ENCODE results near the gene ATRIP. TPM values are rescaled to one million over a fixed set of nuclear protein-coding genes. Genes with fewer than 3 reads are reported as not detected.

The ATRIP gene
- total RNA-seq, 1 experiment from 2014 or later, result 11.9 TPM

DNA sequence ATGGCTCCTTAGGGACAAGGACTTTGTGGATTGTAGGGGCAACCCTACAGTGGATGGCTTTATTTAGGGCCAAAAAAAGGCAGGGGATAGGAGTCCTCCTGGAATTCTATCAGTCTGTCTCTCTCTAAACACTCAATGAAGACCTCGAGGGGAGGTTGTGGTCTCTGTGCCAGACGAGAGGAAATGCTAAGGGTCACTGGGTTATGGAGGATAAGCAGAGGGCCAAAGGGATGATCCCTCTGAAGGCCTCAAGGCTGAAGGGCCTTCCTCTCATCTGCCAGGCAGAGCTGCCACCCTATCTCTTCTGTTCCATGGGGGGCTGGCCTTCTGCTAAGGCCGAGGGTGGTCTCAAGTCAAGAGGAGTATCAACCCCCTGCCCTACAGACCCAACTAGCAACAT lies 43.6 kb upstream of the ATRIP start:
- Histone ChIP-seq H3K27me3 (ENCODE audit: control insufficient read depth, insufficient read depth, low read length) (no peaks in the 10 kb centered on the region), H3K36me3 (ENCODE audit: control insufficient read depth, insufficient read depth, low read length) (no peaks in the 10 kb centered on the region), H3K9me3 (ENCODE audit: control insufficient read depth, insufficient read depth, low read depth, low read length) (no peaks in the 10 kb centered on the region), H3K4me1 (ENCODE audit: control insufficient read depth, insufficient read depth, low read length) (no peaks in the 10 kb centered on the region), H3K4me3 (ENCODE audit: low read depth in 2 of 2, low read length in 2 of 2) (no peak overlapping the region), H3K27ac (ENCODE audit: low read length) (no peak overlapping the region)
- no peak for DNase-seq (ENCODE audit: low read depth, low spot score)
- ChIA-PET CTCF (interaction anchor here (1.1 to 5.2 kb wide), 2 partner anchors 30 to 33 kb away, joined by 3 to 98 read pairs; no protein-coding TSS in a partner anchor), POLR2A (interaction anchor here (0.7 kb wide), 1 partner anchor 31 kb away, joined by 3 read pairs; no protein-coding TSS in a partner anchor)
- intact Hi-C loops (cut with micrococcal nuclease; ENCODE audit: unreplicated experiment) (loop anchor here (5.0 kb wide), 1 partner anchor 34 kb away; no protein-coding TSS in a partner anchor), in situ Hi-C loops (cut with HindIII; ENCODE audit: low pct_unique_long_range_greater_than_20kb, low sequenced_read_pairs) (no loop called here)
- BruUV-seq (replicated peaks), result no TSS peak
- ATAC-seq, result no peak
- TF ChIP-seq CTCF (IDR thresholded peaks at IDR 0.05) (no peak), POLR2AphosphoS5 (IDR thresholded peaks at IDR 0.05; ENCODE audit: low read depth, low read length) (no peak), SIN3A (IDR thresholded peaks at IDR 0.05; ENCODE audit: borderline replicate concordance, insufficient read depth, low read depth, low read length) (no peak), TCF7L2 (IDR thresholded peaks at IDR 0.05; ENCODE audit: low read depth, low read length) (no peak)
- TF ChIP-seq, protein P1, sequence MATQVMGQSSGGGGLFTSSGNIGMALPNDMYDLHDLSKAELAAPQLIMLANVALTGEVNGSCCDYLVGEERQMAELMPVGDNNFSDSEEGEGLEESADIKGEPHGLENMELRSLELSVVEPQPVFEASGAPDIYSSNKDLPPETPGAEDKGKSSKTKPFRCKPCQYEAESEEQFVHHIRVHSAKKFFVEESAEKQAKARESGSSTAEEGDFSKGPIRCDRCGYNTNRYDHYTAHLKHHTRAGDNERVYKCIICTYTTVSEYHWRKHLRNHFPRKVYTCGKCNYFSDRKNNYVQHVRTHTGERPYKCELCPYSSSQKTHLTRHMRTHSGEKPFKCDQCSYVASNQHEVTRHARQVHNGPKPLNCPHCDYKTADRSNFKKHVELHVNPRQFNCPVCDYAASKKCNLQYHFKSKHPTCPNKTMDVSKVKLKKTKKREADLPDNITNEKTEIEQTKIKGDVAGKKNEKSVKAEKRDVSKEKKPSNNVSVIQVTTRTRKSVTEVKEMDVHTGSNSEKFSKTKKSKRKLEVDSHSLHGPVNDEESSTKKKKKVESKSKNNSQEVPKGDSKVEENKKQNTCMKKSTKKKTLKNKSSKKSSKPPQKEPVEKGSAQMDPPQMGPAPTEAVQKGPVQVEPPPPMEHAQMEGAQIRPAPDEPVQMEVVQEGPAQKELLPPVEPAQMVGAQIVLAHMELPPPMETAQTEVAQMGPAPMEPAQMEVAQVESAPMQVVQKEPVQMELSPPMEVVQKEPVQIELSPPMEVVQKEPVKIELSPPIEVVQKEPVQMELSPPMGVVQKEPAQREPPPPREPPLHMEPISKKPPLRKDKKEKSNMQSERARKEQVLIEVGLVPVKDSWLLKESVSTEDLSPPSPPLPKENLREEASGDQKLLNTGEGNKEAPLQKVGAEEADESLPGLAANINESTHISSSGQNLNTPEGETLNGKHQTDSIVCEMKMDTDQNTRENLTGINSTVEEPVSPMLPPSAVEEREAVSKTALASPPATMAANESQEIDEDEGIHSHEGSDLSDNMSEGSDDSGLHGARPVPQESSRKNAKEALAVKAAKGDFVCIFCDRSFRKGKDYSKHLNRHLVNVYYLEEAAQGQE (IDR thresholded peaks at IDR 0.05; ENCODE audit: insufficient read depth in 1 of 2, low read depth in 2 of 2, low read length in 1 of 2), result no peak

DNA sequence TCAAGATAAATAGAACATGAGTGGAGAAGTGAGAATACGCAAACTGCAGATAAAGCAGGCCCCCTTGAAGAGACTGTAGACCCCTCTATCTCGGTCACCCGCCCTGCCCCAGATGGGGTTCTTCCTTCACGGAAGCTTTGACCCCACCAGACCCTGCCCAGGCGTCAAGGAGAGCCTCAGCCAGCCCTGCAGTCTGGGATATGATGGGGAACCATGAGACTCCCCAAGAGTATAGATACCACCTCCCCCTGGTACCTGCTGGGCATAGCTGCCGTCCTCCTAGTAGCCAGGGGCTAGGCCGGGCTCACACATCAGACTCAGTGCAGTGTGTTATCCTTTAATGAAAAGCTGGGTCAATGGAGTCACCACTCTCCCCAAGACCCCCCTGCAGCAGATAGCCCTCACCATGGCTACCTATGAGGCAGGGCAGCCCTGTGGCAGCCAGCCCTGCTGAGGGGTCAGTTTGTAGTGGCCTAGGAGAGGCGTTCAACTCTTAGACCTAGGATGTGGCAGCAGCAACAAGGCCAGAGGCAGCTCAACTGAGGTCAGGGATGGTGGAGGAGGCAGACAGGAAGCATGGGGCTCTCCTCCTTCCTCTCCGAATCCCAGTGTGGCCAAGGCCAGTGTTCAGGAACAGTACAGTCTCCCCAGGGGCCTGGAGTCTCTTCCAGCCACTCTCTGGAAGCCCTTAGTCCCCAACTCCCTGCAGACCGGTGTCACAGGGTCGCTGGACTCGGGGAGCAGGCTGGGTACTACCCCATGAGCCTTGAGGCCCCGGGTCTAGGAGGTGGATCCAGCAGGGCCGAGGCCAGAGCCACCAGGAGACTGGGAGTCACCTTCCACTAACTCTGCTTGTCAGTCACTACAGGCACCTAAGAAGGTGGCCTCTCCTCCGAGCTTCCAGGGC lies 42.8 kb upstream of the ATRIP start:
- H3K4me3 ChIP-seq (ENCODE audit: low read depth in 2 of 2, low read length in 2 of 2), result no peak overlapping the region
- in situ Hi-C loops (cut with HindIII; ENCODE audit: low pct_unique_long_range_greater_than_20kb, low sequenced_read_pairs), result no loop called here
- CTCF ChIA-PET, result interaction anchor here (1.1 to 5.2 kb wide), 3 partner anchors 29 to 33 kb away, joined by 3 to 98 read pairs (median 7); no protein-coding TSS in a partner anchor
- no peaks in the 10 kb centered on the region for H3K36me3 ChIP-seq (ENCODE audit: control insufficient read depth, insufficient read depth, low read length)
- no peaks in the 10 kb centered on the region for H3K27me3 ChIP-seq (ENCODE audit: control insufficient read depth, insufficient read depth, low read length)
- no peaks in the 10 kb centered on the region for H3K9me3 ChIP-seq (ENCODE audit: control insufficient read depth, insufficient read depth, low read depth, low read length)
- no TSS peak for BruUV-seq (replicated peaks)
- DNase-seq (ENCODE audit: low read depth, low spot score) (no peak), ATAC-seq (no peak)
- POLR2A ChIA-PET, result no interaction called here
- intact Hi-C loops (cut with micrococcal nuclease; ENCODE audit: unreplicated experiment), result loop anchor here (5.0 kb wide), 1 partner anchor 34 kb away; no protein-coding TSS in a partner anchor
- TF ChIP-seq CTCF (IDR thresholded peaks at IDR 0.05) (no peak), SIN3A (IDR thresholded peaks at IDR 0.05; ENCODE audit: borderline replicate concordance, insufficient read depth, low read depth, low read length) (no peak), POLR2AphosphoS5 (IDR thresholded peaks at IDR 0.05; ENCODE audit: low read depth, low read length) (no peak), TCF7L2 (IDR thresholded peaks at IDR 0.05; ENCODE audit: low read depth, low read length) (no peak)
- TF ChIP-seq, protein P1 (IDR thresholded peaks at IDR 0.05; ENCODE audit: insufficient read depth in 1 of 2, low read depth in 2 of 2, low read length in 1 of 2), result no peak
- no peaks in the 10 kb centered on the region for H3K4me1 ChIP-seq (ENCODE audit: control insufficient read depth, insufficient read depth, low read length)
- H3K27ac ChIP-seq (ENCODE audit: low read length), result no peak overlapping the region

Data from Panc1 (cell line).